ENCODE measurements around the gene PTGES2. TPM values are rescaled to one million over a fixed set of nuclear protein-coding genes. Genes with fewer than 3 reads are reported as not detected.
"Not testable (repeated sequence)": the region's sequence is repeated elsewhere in the genome, so short reads cannot be mapped to it uniquely, and the experiment has no call there.

PTGES2 gene
- total RNA-seq, 1 donor from 2014 or later, result 80.3 TPM

DNA sequence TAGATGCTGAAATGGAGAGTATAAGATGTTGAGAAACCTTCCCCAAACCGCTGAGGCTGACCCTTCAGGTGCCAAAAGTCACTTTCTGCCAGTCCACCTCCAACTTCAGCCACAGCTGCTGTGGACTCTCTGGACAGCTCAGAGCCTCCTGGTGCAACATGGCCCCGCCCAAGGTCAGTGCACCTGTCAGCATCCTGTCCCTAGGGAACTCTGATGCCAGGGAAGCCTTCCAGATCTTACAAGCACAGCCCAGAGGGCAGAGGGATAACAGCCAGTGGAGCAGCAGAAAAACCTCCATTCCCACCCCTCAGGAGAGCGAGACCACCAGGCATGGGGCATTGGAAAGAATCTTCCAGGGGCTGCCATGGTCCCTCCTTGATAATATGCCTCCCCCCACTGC, 10.5 kb upstream of the PTGES2 start:
- Mint-ChIP-seq H3K27ac (ENCODE audit: unreplicated experiment) (no peak overlapping the region), H3K9me3 (ENCODE audit: unreplicated experiment) (peaks cover 13% of the 10 kb centered on the region), H3K4me1 (ENCODE audit: unreplicated experiment) (peaks cover 5% of the 10 kb centered on the region), H3K27me3 (ENCODE audit: unreplicated experiment) (peaks cover 43% of the 10 kb centered on the region), H3K36me3 (ENCODE audit: unreplicated experiment) (peaks cover 4% of the 10 kb centered on the region), H3K4me3 (ENCODE audit: unreplicated experiment) (no peak overlapping the region)
- TF ChIP-seq, protein P1, sequence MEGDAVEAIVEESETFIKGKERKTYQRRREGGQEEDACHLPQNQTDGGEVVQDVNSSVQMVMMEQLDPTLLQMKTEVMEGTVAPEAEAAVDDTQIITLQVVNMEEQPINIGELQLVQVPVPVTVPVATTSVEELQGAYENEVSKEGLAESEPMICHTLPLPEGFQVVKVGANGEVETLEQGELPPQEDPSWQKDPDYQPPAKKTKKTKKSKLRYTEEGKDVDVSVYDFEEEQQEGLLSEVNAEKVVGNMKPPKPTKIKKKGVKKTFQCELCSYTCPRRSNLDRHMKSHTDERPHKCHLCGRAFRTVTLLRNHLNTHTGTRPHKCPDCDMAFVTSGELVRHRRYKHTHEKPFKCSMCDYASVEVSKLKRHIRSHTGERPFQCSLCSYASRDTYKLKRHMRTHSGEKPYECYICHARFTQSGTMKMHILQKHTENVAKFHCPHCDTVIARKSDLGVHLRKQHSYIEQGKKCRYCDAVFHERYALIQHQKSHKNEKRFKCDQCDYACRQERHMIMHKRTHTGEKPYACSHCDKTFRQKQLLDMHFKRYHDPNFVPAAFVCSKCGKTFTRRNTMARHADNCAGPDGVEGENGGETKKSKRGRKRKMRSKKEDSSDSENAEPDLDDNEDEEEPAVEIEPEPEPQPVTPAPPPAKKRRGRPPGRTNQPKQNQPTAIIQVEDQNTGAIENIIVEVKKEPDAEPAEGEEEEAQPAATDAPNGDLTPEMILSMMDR (IDR thresholded peaks at IDR 0.05), result no peak
- DNase-seq (ENCODE audit: extremely low spot score, unreplicated experiment), result no peak

DNA sequence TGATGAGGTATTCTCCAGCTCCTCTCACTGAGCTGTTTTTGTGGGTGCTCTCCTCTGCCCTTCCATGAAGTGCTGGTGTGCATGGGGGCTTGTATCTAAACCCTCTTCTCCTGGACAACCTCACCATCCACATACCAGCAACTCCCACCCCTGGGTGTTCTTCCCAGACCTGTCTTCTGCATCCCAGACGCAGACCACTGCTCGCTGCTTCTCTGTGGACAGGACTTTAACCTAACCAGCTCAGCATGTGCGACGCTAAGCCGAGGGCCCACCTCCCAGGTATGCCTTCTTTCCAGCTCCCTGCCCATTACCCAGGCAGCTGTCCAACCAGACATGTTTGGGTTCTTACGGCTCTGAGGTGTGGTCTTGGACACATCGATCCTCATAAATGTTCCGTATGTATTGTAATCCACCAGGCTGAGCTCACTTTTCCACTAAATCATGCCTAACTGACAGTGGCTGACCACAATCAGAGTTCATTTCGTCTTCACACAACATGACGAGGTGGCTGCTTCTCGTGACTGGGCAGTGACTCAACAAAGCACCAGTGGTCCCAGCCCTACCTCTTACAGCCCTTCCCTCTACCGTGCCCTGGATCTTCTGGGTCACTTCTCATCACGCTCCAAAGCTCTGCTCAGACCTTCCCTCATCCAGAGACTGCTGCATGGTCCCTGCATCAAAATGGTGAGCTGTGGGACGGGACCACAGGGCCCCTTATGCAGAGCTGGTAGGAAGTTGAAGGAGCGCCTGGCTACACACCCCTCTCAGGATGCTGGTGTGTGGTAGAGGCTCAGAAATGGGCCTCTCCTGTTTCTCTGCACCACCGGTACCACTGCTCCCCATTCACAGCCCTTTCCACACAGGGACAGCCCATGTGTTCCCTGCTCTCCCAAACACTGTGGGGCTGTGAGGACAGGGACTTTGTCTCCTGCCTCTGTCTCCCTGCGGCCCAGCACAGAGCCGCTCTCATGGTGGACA, 9.6 kb upstream of the PTGES2 start:
- DNase-seq (ENCODE audit: extremely low spot score, unreplicated experiment), result no peak
- Mint-ChIP-seq H3K27ac (ENCODE audit: unreplicated experiment) (no peak overlapping the region), H3K4me1 (ENCODE audit: unreplicated experiment) (peaks cover 7% of the 10 kb centered on the region), H3K4me3 (ENCODE audit: unreplicated experiment) (no peak overlapping the region), H3K27me3 (ENCODE audit: unreplicated experiment) (peaks cover 50% of the 10 kb centered on the region), H3K36me3 (ENCODE audit: unreplicated experiment) (peaks cover 4% of the 10 kb centered on the region), H3K9me3 (ENCODE audit: unreplicated experiment) (peaks cover 13% of the 10 kb centered on the region)
- TF ChIP-seq, protein P1 (IDR thresholded peaks at IDR 0.05), result no peak

DNA sequence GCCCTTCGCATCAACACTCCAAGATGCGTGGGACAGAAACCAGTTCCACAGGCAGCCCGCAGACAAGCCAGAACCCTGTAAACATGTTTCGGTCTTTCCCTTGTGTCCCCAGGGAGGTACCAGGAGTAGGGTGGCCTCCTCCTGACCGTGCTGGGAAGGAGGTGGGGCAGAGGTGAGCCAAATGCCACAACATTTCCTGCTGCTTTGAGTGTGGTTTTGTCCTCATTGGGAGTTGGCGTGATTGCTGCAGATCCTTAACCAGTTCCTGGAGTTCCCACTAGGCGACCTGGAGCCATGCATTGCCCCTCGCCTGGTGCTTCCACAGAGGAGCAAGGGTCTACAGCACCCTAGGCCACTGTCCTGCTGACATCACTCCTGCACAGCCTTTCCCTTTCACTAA, 8.0 kb upstream of the PTGES2 start:
- not testable (repeated sequence) for H3K27ac Mint-ChIP-seq (ENCODE audit: unreplicated experiment); H3K4me1 Mint-ChIP-seq (ENCODE audit: unreplicated experiment); DNase-seq (ENCODE audit: extremely low spot score, unreplicated experiment); H3K36me3 Mint-ChIP-seq (ENCODE audit: unreplicated experiment); H3K4me3 Mint-ChIP-seq (ENCODE audit: unreplicated experiment)
- Mint-ChIP-seq H3K27me3 (ENCODE audit: unreplicated experiment) (peaks cover 63% of the 10 kb centered on the region), H3K9me3 (ENCODE audit: unreplicated experiment) (peaks cover 13% of the 10 kb centered on the region)

DNA sequence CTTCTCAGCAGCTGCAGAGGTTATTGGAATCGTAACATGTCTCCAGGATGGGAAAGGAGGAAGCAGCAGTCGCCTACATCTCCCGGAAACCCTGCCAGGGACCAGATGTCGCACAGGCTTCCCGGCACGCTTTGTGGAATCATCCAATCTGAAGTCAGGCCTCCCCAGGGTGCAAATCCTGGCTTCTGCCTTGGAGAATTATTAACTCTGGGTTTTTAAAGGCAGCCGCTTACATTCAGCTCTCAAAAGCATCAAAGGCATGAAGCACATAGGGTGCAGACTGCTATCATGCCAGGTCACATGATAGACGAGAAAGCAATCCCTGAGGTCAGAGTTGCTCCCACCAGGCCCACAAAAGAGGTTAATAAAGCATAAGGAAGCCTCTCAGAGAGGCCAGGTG, 4.6 kb upstream of the PTGES2 start:
- not testable (repeated sequence) for H3K27ac Mint-ChIP-seq (ENCODE audit: unreplicated experiment); DNase-seq (ENCODE audit: extremely low spot score, unreplicated experiment); H3K4me3 Mint-ChIP-seq (ENCODE audit: unreplicated experiment); H3K36me3 Mint-ChIP-seq (ENCODE audit: unreplicated experiment)
- Mint-ChIP-seq H3K9me3 (ENCODE audit: unreplicated experiment) (peaks cover 13% of the 10 kb centered on the region), H3K4me1 (ENCODE audit: unreplicated experiment) (peaks cover 16% of the 10 kb centered on the region), H3K27me3 (ENCODE audit: unreplicated experiment) (peaks cover 58% of the 10 kb centered on the region)

DNA sequence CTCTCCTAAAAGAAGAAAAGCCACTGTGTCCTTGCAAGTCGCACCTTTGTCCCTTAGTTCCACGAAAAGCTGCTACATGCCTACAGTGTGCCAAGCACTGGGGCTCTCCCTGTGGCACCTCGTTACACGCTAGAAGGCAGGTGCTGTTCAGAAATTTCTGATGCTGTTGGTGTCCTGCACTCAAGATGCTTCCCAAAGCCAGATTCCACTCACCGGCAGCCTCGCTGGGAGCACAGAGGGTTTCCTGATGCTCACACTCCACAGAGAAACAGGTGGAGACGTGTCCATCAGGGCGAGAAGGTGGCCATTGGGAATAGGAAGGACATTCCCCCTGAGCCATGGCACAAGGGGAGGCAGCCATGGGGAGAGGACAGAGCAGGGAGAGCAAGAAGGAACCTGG, 3.8 kb upstream of the PTGES2 start:
- H3K4me3 Mint-ChIP-seq (ENCODE audit: unreplicated experiment); H3K27ac Mint-ChIP-seq (ENCODE audit: unreplicated experiment); DNase-seq (ENCODE audit: extremely low spot score, unreplicated experiment); H3K36me3 Mint-ChIP-seq (ENCODE audit: unreplicated experiment): not testable (repeated sequence)
- peaks cover 22% of the 10 kb centered on the region for H3K4me1 Mint-ChIP-seq (ENCODE audit: unreplicated experiment)
- H3K27me3 Mint-ChIP-seq (ENCODE audit: unreplicated experiment), result peaks cover 51% of the 10 kb centered on the region
- peaks cover 13% of the 10 kb centered on the region for H3K9me3 Mint-ChIP-seq (ENCODE audit: unreplicated experiment)

DNA sequence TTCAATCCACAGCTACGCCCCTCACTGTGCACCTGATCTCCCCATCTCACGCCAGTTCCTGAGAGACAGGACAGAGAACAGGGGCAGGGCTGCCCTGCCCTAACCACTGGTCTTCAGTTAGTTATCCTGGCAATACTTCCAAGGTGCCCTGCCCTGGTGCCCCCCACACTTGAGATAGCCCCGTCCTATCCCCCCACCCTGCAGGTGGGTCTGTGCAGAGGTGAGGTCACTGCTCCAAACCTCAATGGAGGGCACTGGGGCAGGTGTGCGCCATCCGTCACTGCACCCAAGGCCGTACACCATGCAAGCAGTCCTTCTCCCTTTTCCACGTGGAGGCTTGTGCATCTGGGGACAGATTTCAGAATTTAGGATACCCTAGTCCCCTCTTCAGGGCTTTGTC, 3.1 kb upstream of the PTGES2 start:
- not testable (repeated sequence) for H3K4me3 Mint-ChIP-seq (ENCODE audit: unreplicated experiment); H3K36me3 Mint-ChIP-seq (ENCODE audit: unreplicated experiment); DNase-seq (ENCODE audit: extremely low spot score, unreplicated experiment); H3K27ac Mint-ChIP-seq (ENCODE audit: unreplicated experiment)
- Mint-ChIP-seq H3K9me3 (ENCODE audit: unreplicated experiment) (peaks cover 13% of the 10 kb centered on the region), H3K4me1 (ENCODE audit: unreplicated experiment) (peaks cover 26% of the 10 kb centered on the region), H3K27me3 (ENCODE audit: unreplicated experiment) (peaks cover 46% of the 10 kb centered on the region)

DNA sequence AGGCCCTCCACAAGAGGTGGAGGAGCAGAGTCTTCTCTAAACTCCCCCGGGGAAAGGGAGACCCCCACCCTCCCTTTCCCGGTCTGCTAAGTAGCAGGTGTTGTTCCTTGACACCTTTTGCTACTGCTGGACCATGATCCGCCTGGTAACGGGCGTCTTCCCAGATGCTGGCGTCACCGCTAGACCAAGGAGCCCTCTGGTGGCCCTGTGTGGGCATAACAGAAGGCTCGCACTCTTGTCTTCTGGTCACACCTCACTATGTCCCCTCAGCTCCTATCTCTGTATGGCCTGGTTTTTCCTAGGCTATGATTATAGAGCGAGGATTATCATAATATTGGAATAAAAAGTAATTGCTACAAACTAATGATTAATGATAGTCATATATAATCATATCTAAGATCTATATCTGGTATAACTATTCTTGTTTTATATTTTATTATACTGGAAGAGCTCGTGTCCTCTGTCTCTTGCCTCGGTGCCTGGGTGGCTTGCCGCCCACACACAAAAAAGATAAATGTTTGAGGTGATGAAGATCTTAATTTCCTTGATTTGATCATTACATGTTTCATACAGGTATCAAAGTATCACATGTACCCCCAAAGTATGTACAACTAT, 2.6 kb upstream of the PTGES2 start:
- Mint-ChIP-seq H3K27me3 (ENCODE audit: unreplicated experiment) (peaks cover 41% of the 10 kb centered on the region), H3K4me1 (ENCODE audit: unreplicated experiment) (peaks cover 30% of the 10 kb centered on the region), H3K9me3 (ENCODE audit: unreplicated experiment) (peaks cover 13% of the 10 kb centered on the region)
- not testable (repeated sequence) for H3K27ac Mint-ChIP-seq (ENCODE audit: unreplicated experiment); H3K36me3 Mint-ChIP-seq (ENCODE audit: unreplicated experiment); H3K4me3 Mint-ChIP-seq (ENCODE audit: unreplicated experiment); DNase-seq (ENCODE audit: extremely low spot score, unreplicated experiment)
- TF ChIP-seq, protein P1 (IDR thresholded peaks at IDR 0.05), result peak; percentile 55
